Liver (tissue), 9 donors: ENCODE measurements around the gene MYLK3. TPM values are rescaled to one million over a fixed set of nuclear protein-coding genes. Genes with fewer than 3 reads are reported as not detected.

Experiments used
- DNase-seq: peaks from one replicate; pipeline ENCODE4 v3.0.0-alpha.2; 2017; ENCODE audit warnings: low spot score
- H3K27ac ChIP-seq, 2 donors: one replicate each; pipeline ENCODE4 v1.7.0; 2013; ENCODE audit warnings: inconsistent platforms in 2 of 2, low read length in 2 of 2, control low read depth in 1 of 2, low read depth in 1 of 2, mild to moderate bottlenecking in 1 of 2
- H3K27me3 ChIP-seq, 4 donors: one replicate each; pipeline versions ENCODE4 v1.6.1 to v1.7.0; 2013; ENCODE audit warnings: low read length in 3 of 4, inconsistent platforms in 1 of 4, mild to moderate bottlenecking in 1 of 4, moderate library complexity in 1 of 4; ENCODE audit not compliant: control insufficient read depth in 4 of 4, insufficient read depth in 4 of 4
- H3K36me3 ChIP-seq, 4 donors: one replicate each; pipeline versions ENCODE4 v1.6.1 to v1.7.0; 2013; ENCODE audit warnings: low read length in 3 of 4, mild to moderate bottlenecking in 3 of 4, low read depth in 1 of 4, moderate library complexity in 1 of 4; ENCODE audit not compliant: control insufficient read depth in 4 of 4, insufficient read depth in 3 of 4
- H3K4me1 ChIP-seq, 4 donors: one replicate each; pipeline versions ENCODE4 v1.6.1 to v1.7.0; 2013; ENCODE audit warnings: low read length in 3 of 4, mild to moderate bottlenecking in 3 of 4, moderate library complexity in 1 of 4; ENCODE audit not compliant: control insufficient read depth in 4 of 4, insufficient read depth in 4 of 4
- H3K4me3 ChIP-seq, 3 donors: one replicate each; pipeline versions ENCODE4 v1.6.1 to v1.7.0; 2013; ENCODE audit warnings: low read length in 3 of 3, control low read depth in 1 of 3, low read depth in 1 of 3, mild to moderate bottlenecking in 1 of 3
- H3K9ac ChIP-seq, 2 donors: one replicate each; pipeline ENCODE4 v1.7.0; 2013; ENCODE audit warnings: low read length in 2 of 2, mild to moderate bottlenecking in 2 of 2, moderate library complexity in 2 of 2, control low read depth in 1 of 2, low read depth in 1 of 2
- H3K9me3 ChIP-seq, 4 donors: one replicate each; pipeline versions ENCODE4 v1.6.1 to v1.7.0; 2013; ENCODE audit warnings: low read length in 3 of 4; ENCODE audit not compliant: control insufficient read depth in 4 of 4
- EGR1 ChIP-seq, 2 donors: IDR thresholded peaks; 2 replicates each; pipeline ENCODE4 v1.6.1; 2016 to 2018; ENCODE audit warnings: antibody characterized with exemption in 2 of 2, low read depth in 2 of 2
- FOXA1 ChIP-seq: IDR thresholded peaks from 2 replicates; pipeline ENCODE4 v1.6.1; 2016; ENCODE audit warnings: antibody characterized with exemption
- FOXA2 ChIP-seq: IDR thresholded peaks from 2 replicates; pipeline ENCODE4 v1.6.1; 2016; ENCODE audit warnings: antibody characterized with exemption
- GABPA ChIP-seq, 2 donors: IDR thresholded peaks in 1 of 2; conservative IDR thresholded peaks in 1 of 2; 2 replicates each; pipeline ENCODE4 v1.6.1; 2016; ENCODE audit warnings: antibody characterized with exemption in 2 of 2, mild to moderate bottlenecking in 1 of 2, moderate library complexity in 1 of 2
- HNF4A ChIP-seq, 2 donors: conservative IDR thresholded peaks; 2 replicates each; pipeline ENCODE4 v1.6.1; 2016; ENCODE audit warnings: antibody characterized with exemption in 2 of 2, mild to moderate bottlenecking in 2 of 2
- HNF4G ChIP-seq: IDR thresholded peaks from 2 replicates; pipeline ENCODE4 v1.6.1; 2016; ENCODE audit warnings: antibody characterized with exemption
- JUND ChIP-seq, 2 donors: IDR thresholded peaks; 2 replicates each; pipeline ENCODE4 v1.6.1; 2016; ENCODE audit warnings: antibody characterized with exemption in 2 of 2
- NR2F2 ChIP-seq: IDR thresholded peaks from 2 replicates; pipeline ENCODE4 v1.6.1; 2016; ENCODE audit warnings: antibody characterized with exemption
- RAD21 ChIP-seq, 2 donors: IDR thresholded peaks; 2 replicates each; pipeline ENCODE4 v1.6.1; 2016; ENCODE audit warnings: antibody characterized with exemption in 2 of 2, mild to moderate bottlenecking in 2 of 2
- RXRA ChIP-seq, 2 donors: IDR thresholded peaks; 2 replicates each; pipeline ENCODE4 v1.6.1; 2017 to 2018; ENCODE audit warnings: antibody characterized with exemption in 2 of 2, mild to moderate bottlenecking in 1 of 2
- SP1 ChIP-seq: IDR thresholded peaks from 2 replicates; pipeline ENCODE4 v1.6.1; 2018; ENCODE audit warnings: antibody characterized with exemption, mild to moderate bottlenecking
- TAF1 ChIP-seq: conservative IDR thresholded peaks from 2 replicates; pipeline ENCODE4 v1.6.1; 2016; ENCODE audit warnings: antibody characterized with exemption, mild to moderate bottlenecking
- YY1 ChIP-seq: IDR thresholded peaks from 2 replicates; pipeline ENCODE4 v1.6.1; 2016; ENCODE audit warnings: antibody characterized with exemption, mild to moderate bottlenecking
- WGBS: extraction: QIAGEN DNeasy Blood & Tissue Kit; methylation state at CpG from one replicate; pipeline ENCODE4 v1.1.7; 2013; 5-methylcytosine and 5-hydroxymethylcytosine counted together
- polyA plus RNA-seq, 2 donors: library from polyadenylated mRNA; stranded (reverse) in 1 of 2; unstranded in 1 of 2; fragments of 200-250 nt in 1 of 2; fragments of >200 nt in 1 of 2; fragmentation: Nextera tagmentation in 1 of 2; extraction: Ambion mirVana in 1 of 2; gene quantifications; one replicate each; pipeline versions ENCODE4 v1.2.1 to v1.2.3, GENCODE V29; 2013 to 2015
- total RNA-seq, 2 donors: library from RNA; depleted of rRNA; stranded (reverse); fragments of >200 nt; gene quantifications; one replicate each; pipeline ENCODE4 v1.2.3, GENCODE V29; 2014
- TF ChIP-seq, protein P1 (sequence below): IDR thresholded peaks from 2 replicates; pipeline ENCODE4 v1.6.1; 2016; ENCODE audit warnings: antibody characterized with exemption, mild to moderate bottlenecking
- TF ChIP-seq, protein P2 (sequence below): IDR thresholded peaks from 2 replicates; pipeline ENCODE4 v1.6.1; 2016; ENCODE audit warnings: antibody characterized with exemption
- TF ChIP-seq, protein P3 (sequence below): fragments of 150-350 bp; IDR thresholded peaks from 2 replicates; pipeline ENCODE4 v1.5.1; 2017; ENCODE audit warnings: improper control_type of control experiment, low read depth, low read length; ENCODE audit not compliant: missing input control
- TF ChIP-seq, protein P4 (sequence below): IDR thresholded peaks from 2 replicates; pipeline ENCODE4 v1.6.1; 2016; ENCODE audit warnings: antibody characterized with exemption
- donor health status: healthy.
- donor health status: healthy.
- donor health status: healthy.
- donor health status: healthy.
- donor health status: healthy.

MYLK3 gene
- total and polyA plus RNA-seq, 4 donors = 0.01 to 1.1 (median 0.23) TPM

DNA sequence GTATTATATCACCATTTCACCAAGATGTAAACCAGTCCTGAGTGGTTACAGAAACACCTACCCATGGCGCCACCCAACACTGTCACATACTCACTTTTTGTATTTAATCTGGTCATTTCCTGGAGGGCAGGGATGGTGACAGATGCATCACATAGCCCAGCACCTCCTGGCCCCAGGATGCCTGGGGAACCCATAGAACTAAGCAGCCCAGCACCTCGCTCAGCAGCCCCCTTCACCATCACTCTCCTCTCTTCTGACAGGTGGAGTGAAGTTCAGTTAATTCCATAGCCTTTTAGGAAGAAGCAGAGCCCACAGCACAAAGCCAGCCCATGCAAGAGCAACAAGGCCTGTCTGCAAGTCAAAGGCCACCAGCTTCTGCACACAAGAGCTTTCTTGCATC is 27.5 kb downstream of the MYLK3 start:
- no peak overlapping the region for H3K27ac ChIP-seq
- no peaks in the 10 kb centered on the region for H3K36me3 ChIP-seq
- WGBS = 95% methylated on average over 2 of the region's 2 CpGs
- TF ChIP-seq YY1 = no peak
- no peak for TF ChIP-seq FOXA2
- TF ChIP-seq HNF4G = no peak
- TF ChIP-seq RAD21 (IDR thresholded peaks at IDR 0.05) = no peak
- TF ChIP-seq JUND (IDR thresholded peaks at IDR 0.05) = no peak
- no peak for TF ChIP-seq HNF4A (conservative IDR thresholded peaks at IDR 0.05)
- no peak for TF ChIP-seq NR2F2
- H3K4me3 ChIP-seq = no peak overlapping the region
- no peak for DNase-seq
- H3K27me3 ChIP-seq = no peaks in the 10 kb centered on the region
- no peaks in the 10 kb centered on the region for H3K4me1 ChIP-seq
- H3K9ac ChIP-seq = no peak overlapping the region
- H3K9me3 ChIP-seq = no peaks in the 10 kb centered on the region

DNA sequence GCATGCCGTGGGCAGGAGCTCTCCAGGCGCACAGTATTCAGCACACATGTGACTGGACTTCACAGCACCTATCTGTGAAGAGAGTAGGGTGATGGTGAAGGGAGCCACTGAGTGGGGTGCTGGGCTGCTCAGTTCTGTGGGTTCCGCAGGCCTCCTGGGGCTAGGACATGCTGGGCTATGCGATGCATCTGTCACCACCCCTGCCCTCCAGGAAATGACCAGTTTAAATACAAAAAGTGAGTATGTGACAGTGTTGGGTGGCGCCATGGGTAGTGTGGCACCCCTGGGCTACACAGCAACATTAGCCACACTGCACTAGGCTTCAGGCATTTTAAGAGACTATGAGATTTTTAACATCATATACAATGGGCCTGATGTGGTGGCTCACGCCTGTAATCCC is 28.6 kb downstream of the MYLK3 start:
- Histone ChIP-seq H3K27me3 (no peaks in the 10 kb centered on the region), H3K9me3 (peaks cover 0 to 3% (median 0%) of the 10 kb centered on the region in 4 donors), H3K4me1 (no peaks in the 10 kb centered on the region), H3K9ac (no peak overlapping the region), H3K4me3 (no peak overlapping the region), H3K27ac (no peak overlapping the region), H3K36me3 (no peaks in the 10 kb centered on the region)
- no peak for DNase-seq
- 97% methylated on average over 6 of the region's 6 CpGs for WGBS
- TF ChIP-seq EGR1 (IDR thresholded peaks at IDR 0.05; ENCODE audit: low read depth in 2 of 2) (no peak), GABPA (IDR thresholded peaks at IDR 0.05 in 1 of 2, conservative IDR thresholded peaks at IDR 0.05 in 1 of 2) (no peak), HNF4G (no peak), HNF4A (conservative IDR thresholded peaks at IDR 0.05) (no peak), TAF1 (no peak), FOXA1 (no peak), YY1 (no peak)
- TF ChIP-seq, protein P1, sequence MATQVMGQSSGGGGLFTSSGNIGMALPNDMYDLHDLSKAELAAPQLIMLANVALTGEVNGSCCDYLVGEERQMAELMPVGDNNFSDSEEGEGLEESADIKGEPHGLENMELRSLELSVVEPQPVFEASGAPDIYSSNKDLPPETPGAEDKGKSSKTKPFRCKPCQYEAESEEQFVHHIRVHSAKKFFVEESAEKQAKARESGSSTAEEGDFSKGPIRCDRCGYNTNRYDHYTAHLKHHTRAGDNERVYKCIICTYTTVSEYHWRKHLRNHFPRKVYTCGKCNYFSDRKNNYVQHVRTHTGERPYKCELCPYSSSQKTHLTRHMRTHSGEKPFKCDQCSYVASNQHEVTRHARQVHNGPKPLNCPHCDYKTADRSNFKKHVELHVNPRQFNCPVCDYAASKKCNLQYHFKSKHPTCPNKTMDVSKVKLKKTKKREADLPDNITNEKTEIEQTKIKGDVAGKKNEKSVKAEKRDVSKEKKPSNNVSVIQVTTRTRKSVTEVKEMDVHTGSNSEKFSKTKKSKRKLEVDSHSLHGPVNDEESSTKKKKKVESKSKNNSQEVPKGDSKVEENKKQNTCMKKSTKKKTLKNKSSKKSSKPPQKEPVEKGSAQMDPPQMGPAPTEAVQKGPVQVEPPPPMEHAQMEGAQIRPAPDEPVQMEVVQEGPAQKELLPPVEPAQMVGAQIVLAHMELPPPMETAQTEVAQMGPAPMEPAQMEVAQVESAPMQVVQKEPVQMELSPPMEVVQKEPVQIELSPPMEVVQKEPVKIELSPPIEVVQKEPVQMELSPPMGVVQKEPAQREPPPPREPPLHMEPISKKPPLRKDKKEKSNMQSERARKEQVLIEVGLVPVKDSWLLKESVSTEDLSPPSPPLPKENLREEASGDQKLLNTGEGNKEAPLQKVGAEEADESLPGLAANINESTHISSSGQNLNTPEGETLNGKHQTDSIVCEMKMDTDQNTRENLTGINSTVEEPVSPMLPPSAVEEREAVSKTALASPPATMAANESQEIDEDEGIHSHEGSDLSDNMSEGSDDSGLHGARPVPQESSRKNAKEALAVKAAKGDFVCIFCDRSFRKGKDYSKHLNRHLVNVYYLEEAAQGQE = no peak
- TF ChIP-seq, protein P2, sequence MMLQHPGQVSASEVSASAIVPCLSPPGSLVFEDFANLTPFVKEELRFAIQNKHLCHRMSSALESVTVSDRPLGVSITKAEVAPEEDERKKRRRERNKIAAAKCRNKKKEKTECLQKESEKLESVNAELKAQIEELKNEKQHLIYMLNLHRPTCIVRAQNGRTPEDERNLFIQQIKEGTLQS = no peak

DNA sequence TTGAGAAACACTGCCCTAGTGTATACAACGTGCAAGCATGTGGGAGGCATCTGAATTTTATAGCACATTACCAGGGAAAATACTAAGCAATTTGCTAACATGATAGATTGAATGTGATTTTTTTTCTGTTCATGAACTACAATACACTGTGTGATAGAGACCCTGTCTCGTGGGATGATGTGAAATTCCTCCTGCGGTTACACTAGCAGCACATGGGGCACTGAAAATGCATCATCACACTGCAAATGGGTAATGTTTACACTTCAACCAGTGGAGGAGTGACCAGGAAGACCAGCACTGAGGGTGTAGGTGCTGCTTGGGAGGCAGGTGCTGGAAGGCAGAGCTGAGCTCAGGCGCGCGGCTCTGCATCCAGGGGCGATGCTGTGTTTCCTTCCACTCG is 29.9 kb downstream of the MYLK3 start:
- TF ChIP-seq, protein P3, sequence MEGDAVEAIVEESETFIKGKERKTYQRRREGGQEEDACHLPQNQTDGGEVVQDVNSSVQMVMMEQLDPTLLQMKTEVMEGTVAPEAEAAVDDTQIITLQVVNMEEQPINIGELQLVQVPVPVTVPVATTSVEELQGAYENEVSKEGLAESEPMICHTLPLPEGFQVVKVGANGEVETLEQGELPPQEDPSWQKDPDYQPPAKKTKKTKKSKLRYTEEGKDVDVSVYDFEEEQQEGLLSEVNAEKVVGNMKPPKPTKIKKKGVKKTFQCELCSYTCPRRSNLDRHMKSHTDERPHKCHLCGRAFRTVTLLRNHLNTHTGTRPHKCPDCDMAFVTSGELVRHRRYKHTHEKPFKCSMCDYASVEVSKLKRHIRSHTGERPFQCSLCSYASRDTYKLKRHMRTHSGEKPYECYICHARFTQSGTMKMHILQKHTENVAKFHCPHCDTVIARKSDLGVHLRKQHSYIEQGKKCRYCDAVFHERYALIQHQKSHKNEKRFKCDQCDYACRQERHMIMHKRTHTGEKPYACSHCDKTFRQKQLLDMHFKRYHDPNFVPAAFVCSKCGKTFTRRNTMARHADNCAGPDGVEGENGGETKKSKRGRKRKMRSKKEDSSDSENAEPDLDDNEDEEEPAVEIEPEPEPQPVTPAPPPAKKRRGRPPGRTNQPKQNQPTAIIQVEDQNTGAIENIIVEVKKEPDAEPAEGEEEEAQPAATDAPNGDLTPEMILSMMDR = no peak
- no peak for TF ChIP-seq HNF4A (conservative IDR thresholded peaks at IDR 0.05)
- no peak for TF ChIP-seq RXRA (IDR thresholded peaks at IDR 0.05)
- TF ChIP-seq, protein P4, sequence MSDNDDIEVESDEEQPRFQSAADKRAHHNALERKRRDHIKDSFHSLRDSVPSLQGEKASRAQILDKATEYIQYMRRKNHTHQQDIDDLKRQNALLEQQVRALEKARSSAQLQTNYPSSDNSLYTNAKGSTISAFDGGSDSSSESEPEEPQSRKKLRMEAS = no peak
- no peak for TF ChIP-seq EGR1 (IDR thresholded peaks at IDR 0.05; ENCODE audit: low read depth in 2 of 2)
- TF ChIP-seq YY1 = no peak
- no peak for TF ChIP-seq SP1
- TF ChIP-seq HNF4G = no peak

More for the DNA sequence above, 29.9 kb downstream of the MYLK3 start:
- no peak overlapping the region for H3K27ac ChIP-seq
- H3K36me3 ChIP-seq = no peaks in the 10 kb centered on the region
- WGBS = 91% methylated on average over 8 of the region's 8 CpGs
- H3K4me3 ChIP-seq = no peak overlapping the region
- H3K9ac ChIP-seq = no peak overlapping the region
- H3K4me1 ChIP-seq = no peaks in the 10 kb centered on the region
- H3K27me3 ChIP-seq = no peaks in the 10 kb centered on the region
- no peak for DNase-seq
- peaks cover 0 to 3% (median 0%) of the 10 kb centered on the region in 4 donors for H3K9me3 ChIP-seq
